ENCODE data around the gene SORCS2.

- TF ChIP-seq ZNF318 (CRISPR knock-in tag; IDR thresholded peaks at IDR 0.05) (no peak), E2F5 (CRISPR knock-in tag; conservative IDR thresholded peaks at IDR 0.05) (no peak), CTCF (CRISPR knock-in tag; IDR thresholded peaks at IDR 0.05) (no peak), DNMT3B (CRISPR knock-in tag; conservative IDR thresholded peaks at IDR 0.05) (no peak)
Observed at GRCh38 chr4:7217039-7217438, 24.7 kb downstream of the SORCS2 start.
